ENCODE measurements around the gene EFCAB9.

EFCAB9 gene

GRCh38 chr5:172166030-172166826, 27.7 kb upstream of the EFCAB9 start:
- DNase-seq, result no peak

GRCh38 chr5:172167895-172168294, 26.1 kb upstream of the EFCAB9 start:
- no peak for DNase-seq

GRCh38 chr5:172168311-172168710, 25.7 kb upstream of the EFCAB9 start:
- no peak for DNase-seq

- no peak for DNase-seq
These were observed 24.8 kb upstream of the EFCAB9 start for GRCh38 chr5:172169216-172169615.

GRCh38 chr5:172170251-172170701, 23.7 kb upstream of the EFCAB9 start:
- no peak for DNase-seq

- no peak for DNase-seq
These were observed 22.9 kb upstream of the EFCAB9 start for GRCh38 chr5:172171118-172171517.

GRCh38 chr5:172172912-172173563, 20.9 kb upstream of the EFCAB9 start:
- no peak for DNase-seq

- peak; percentile 61 for DNase-seq
These were observed 20.3 kb upstream of the EFCAB9 start for GRCh38 chr5:172173564-172174153.

- peak; percentile 84 for DNase-seq
These were observed 18.7 kb upstream of the EFCAB9 start for GRCh38 chr5:172175263-172175719.

GRCh38 chr5:172177176-172177575, 16.8 kb upstream of the EFCAB9 start:
- DNase-seq, result no peak

GRCh38 chr5:172178301-172178987, 15.5 kb upstream of the EFCAB9 start:
- peak; percentile 34 for DNase-seq

GRCh38 chr5:172178991-172179989, 14.7 kb upstream of the EFCAB9 start:
- no peak for DNase-seq

- DNase-seq, result no peak
These were observed 13.0 kb upstream of the EFCAB9 start for GRCh38 chr5:172180936-172181335.

- DNase-seq, result no peak
These were observed 11.7 kb upstream of the EFCAB9 start for GRCh38 chr5:172182291-172182690.

- no peak for DNase-seq
These were observed 10.1 kb upstream of the EFCAB9 start for GRCh38 chr5:172183881-172184280.

- DNase-seq, result no peak
These were observed 8.9 kb upstream of the EFCAB9 start for GRCh38 chr5:172185096-172185461.

GRCh38 chr5:172186114-172186695, 7.8 kb upstream of the EFCAB9 start:
- no peak for DNase-seq

- DNase-seq, result peak; percentile 72
These were observed 6.6 kb upstream of the EFCAB9 start for GRCh38 chr5:172187118-172188032.

GRCh38 chr5:172188033-172188892, 5.7 kb upstream of the EFCAB9 start, which contains the start of gene STK10:
STK10 (minus strand) TSS chr5:172188224; CDS start chr5:172188042, 182 bp downstream.
- DNase-seq, result peak; percentile 90

All from activated naive CD4-positive, alpha-beta T cell treated with anti-CD3 and anti-CD28 coated beads, Interleukin-2, amount 50 U/mL, for 16 hours (primary cell).